Neural cell (in vitro differentiated cells): ENCODE measurements around the gene TAB2.

Experiments used
- EP300 ChIP-seq: fragments of 450-650 bp; conservative IDR thresholded peaks from 2 replicates; pipeline ENCODE4 v1.6.1; 2014; ENCODE audit warnings: antibody characterized with exemption, mild to moderate bottlenecking, moderate library complexity; ENCODE audit not compliant: poor library complexity, severe bottlenecking
- EZH2 ChIP-seq: fragments of 200-600, 300-800 bp; shearing (Covaris generic), sonication (generic); IDR thresholded peaks from 2 replicates; pipeline ENCODE4 v1.6.1; 2014; ENCODE audit warnings: antibody characterized with exemption, low read length, borderline replicate concordance, mild to moderate bottlenecking; ENCODE audit not compliant: insufficient read depth, poor library complexity, severe bottlenecking
- POLR2AphosphoS5 ChIP-seq: IDR thresholded peaks from 2 replicates; pipeline ENCODE4 v1.6.1; 2012
- RAD21 ChIP-seq: fragments of 450-650 bp; conservative IDR thresholded peaks from 2 replicates; pipeline ENCODE4 v1.6.1; 2014; ENCODE audit warnings: antibody characterized with exemption, mild to moderate bottlenecking, moderate library complexity
- SMC3 ChIP-seq: fragments of 450-650 bp; conservative IDR thresholded peaks from 2 replicates; pipeline ENCODE4 v1.6.1; 2014; ENCODE audit warnings: antibody characterized with exemption, mild to moderate bottlenecking, moderate library complexity; ENCODE audit not compliant: poor library complexity
- TAF1 ChIP-seq: IDR thresholded peaks from 2 replicates; pipeline ENCODE4 v1.6.1; 2012; ENCODE audit warnings: low read depth
- TF ChIP-seq, protein P1 (sequence below): fragments of 450-650 bp; IDR thresholded peaks from 2 replicates; pipeline ENCODE4 v1.5.1; 2014; ENCODE audit warnings: antibody characterized with exemption, mild to moderate bottlenecking, moderate library complexity; ENCODE audit not compliant: poor library complexity, severe bottlenecking
- TF ChIP-seq, protein P2 (sequence below): IDR thresholded peaks from 2 replicates; pipeline ENCODE4 v1.6.1; 2012; ENCODE audit warnings: borderline replicate concordance

DNA sequence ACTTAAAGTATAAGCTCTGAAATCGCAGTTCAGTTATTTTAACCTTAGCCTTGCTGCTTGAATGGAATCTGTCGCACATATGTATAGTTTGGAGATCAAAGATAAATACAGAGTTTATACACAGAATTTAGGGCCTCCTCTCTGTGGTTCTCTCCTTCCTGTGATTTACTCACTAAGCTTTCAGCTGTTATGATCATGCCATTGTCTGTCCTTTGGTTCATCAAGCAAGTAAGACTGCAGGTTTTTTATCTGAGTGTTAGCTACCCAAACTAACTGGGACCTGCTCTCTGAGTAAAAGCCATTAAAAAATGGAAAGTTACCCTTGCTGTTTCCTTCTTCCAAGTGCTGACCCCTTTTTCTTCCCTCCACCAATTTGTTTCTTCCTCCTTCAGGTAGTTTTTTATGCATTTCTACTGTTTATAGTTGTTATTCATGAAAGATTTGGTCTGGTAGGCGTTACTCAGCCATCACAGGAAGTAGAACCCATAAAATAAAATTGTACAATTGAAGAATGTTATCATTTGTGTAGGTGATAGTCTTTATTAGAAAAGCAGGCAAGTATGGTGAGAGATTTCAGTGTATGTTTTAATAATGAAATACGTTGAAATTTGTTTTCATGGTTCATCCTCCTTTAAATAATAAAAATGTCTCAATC lies 48.9 kb downstream of the TAB2 start:
- TF ChIP-seq POLR2AphosphoS5 (no peak), RAD21 (no peak), SMC3 (no peak), TAF1 (no peak), EP300 (no peak), EZH2 (no peak)
- TF ChIP-seq, protein P1, sequence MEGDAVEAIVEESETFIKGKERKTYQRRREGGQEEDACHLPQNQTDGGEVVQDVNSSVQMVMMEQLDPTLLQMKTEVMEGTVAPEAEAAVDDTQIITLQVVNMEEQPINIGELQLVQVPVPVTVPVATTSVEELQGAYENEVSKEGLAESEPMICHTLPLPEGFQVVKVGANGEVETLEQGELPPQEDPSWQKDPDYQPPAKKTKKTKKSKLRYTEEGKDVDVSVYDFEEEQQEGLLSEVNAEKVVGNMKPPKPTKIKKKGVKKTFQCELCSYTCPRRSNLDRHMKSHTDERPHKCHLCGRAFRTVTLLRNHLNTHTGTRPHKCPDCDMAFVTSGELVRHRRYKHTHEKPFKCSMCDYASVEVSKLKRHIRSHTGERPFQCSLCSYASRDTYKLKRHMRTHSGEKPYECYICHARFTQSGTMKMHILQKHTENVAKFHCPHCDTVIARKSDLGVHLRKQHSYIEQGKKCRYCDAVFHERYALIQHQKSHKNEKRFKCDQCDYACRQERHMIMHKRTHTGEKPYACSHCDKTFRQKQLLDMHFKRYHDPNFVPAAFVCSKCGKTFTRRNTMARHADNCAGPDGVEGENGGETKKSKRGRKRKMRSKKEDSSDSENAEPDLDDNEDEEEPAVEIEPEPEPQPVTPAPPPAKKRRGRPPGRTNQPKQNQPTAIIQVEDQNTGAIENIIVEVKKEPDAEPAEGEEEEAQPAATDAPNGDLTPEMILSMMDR: no peak
- TF ChIP-seq, protein P2, sequence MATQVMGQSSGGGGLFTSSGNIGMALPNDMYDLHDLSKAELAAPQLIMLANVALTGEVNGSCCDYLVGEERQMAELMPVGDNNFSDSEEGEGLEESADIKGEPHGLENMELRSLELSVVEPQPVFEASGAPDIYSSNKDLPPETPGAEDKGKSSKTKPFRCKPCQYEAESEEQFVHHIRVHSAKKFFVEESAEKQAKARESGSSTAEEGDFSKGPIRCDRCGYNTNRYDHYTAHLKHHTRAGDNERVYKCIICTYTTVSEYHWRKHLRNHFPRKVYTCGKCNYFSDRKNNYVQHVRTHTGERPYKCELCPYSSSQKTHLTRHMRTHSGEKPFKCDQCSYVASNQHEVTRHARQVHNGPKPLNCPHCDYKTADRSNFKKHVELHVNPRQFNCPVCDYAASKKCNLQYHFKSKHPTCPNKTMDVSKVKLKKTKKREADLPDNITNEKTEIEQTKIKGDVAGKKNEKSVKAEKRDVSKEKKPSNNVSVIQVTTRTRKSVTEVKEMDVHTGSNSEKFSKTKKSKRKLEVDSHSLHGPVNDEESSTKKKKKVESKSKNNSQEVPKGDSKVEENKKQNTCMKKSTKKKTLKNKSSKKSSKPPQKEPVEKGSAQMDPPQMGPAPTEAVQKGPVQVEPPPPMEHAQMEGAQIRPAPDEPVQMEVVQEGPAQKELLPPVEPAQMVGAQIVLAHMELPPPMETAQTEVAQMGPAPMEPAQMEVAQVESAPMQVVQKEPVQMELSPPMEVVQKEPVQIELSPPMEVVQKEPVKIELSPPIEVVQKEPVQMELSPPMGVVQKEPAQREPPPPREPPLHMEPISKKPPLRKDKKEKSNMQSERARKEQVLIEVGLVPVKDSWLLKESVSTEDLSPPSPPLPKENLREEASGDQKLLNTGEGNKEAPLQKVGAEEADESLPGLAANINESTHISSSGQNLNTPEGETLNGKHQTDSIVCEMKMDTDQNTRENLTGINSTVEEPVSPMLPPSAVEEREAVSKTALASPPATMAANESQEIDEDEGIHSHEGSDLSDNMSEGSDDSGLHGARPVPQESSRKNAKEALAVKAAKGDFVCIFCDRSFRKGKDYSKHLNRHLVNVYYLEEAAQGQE: no peak
